HL-60 (cell line): ENCODE data around the gene GGT7.

Experiments used
- POLR2AphosphoS5 ChIP-seq: IDR thresholded peaks from 2 replicates; pipeline ENCODE4 v1.6.1; 2012; ENCODE audit warnings: low read depth
- TF ChIP-seq, protein P1 (sequence below): IDR thresholded peaks from one replicate; pipeline ENCODE4 v1.5.1; 2011; ENCODE audit warnings: low read length, control low read depth, inconsistent platforms; ENCODE audit not compliant: insufficient read depth

DNA sequence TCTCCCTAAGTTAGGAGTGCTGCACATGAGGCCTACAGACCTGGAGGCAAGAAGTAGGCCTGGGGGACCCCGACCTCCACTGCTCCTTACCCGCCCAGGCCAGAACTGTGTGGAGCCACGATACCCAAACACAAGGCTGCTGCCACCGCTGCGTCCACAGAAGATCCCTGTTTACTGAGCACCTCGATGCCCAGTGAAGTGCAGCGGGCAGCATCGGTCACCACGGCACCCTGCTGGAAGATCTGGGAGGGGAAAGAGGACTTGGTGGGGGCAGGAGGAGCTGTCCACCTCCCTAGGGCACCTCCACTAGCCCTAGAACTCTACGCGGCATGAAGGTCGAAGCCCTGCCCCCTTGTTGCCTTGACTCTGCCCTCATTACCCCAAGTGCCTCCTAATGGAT is 9.9 kb downstream of the GGT7 start:
- TF ChIP-seq, protein P1, sequence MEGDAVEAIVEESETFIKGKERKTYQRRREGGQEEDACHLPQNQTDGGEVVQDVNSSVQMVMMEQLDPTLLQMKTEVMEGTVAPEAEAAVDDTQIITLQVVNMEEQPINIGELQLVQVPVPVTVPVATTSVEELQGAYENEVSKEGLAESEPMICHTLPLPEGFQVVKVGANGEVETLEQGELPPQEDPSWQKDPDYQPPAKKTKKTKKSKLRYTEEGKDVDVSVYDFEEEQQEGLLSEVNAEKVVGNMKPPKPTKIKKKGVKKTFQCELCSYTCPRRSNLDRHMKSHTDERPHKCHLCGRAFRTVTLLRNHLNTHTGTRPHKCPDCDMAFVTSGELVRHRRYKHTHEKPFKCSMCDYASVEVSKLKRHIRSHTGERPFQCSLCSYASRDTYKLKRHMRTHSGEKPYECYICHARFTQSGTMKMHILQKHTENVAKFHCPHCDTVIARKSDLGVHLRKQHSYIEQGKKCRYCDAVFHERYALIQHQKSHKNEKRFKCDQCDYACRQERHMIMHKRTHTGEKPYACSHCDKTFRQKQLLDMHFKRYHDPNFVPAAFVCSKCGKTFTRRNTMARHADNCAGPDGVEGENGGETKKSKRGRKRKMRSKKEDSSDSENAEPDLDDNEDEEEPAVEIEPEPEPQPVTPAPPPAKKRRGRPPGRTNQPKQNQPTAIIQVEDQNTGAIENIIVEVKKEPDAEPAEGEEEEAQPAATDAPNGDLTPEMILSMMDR, result no peak
- TF ChIP-seq POLR2AphosphoS5, result no peak
